Activated CD8-positive, alpha-beta T cell treated with anti-CD3 and anti-CD28 coated beads for 36 hours (primary cell): Measurements from ENCODE around the gene SFRP5. TPM values are rescaled to one million over a fixed set of nuclear protein-coding genes. Genes with fewer than 3 reads are reported as not detected.

Experiments used
- ATAC-seq: fragments of 200-7000 bp; cut with Tn5 transposase; one replicate; pipeline ENCODE4 v1.10.0; 2021; ENCODE audit warnings: mild to moderate bottlenecking, moderate library complexity
- CTCF ChIA-PET: fragments of 350-600 bp; sonication (Branson Sonifier 250); formaldehyde crosslinking; loops from one replicate; lab custom pipeline; 2021; ENCODE audit warnings: antibody characterized with exemption; lab: Charles Lee
- POLR2A ChIA-PET: fragments of 350-600 bp; sonication (Branson Sonifier 250); formaldehyde crosslinking; loops from one replicate; lab custom pipeline; 2021; ENCODE audit warnings: antibody characterized with exemption; lab: Charles Lee
- DNase-seq: peaks from one replicate; pipeline ENCODE4 v3.0.0-alpha.2; 2020
- H3K27ac Mint-ChIP-seq: one replicate; pipeline ENCODE4 v1.8.0; 2021; ENCODE audit warnings: mild to moderate bottlenecking, mixed read lengths
- H3K27me3 Mint-ChIP-seq: one replicate; pipeline ENCODE4 v1.8.0; 2021; ENCODE audit warnings: mixed read lengths
- H3K36me3 Mint-ChIP-seq: one replicate; pipeline ENCODE4 v1.8.0; 2021; ENCODE audit warnings: low read depth, mixed read lengths
- H3K4me1 Mint-ChIP-seq: one replicate; pipeline ENCODE4 v1.8.0; 2021; ENCODE audit warnings: low read depth, mixed read lengths
- H3K4me3 Mint-ChIP-seq: one replicate; pipeline ENCODE4 v1.8.0; 2021; ENCODE audit warnings: mild to moderate bottlenecking, moderate library complexity, mixed read lengths
- H3K9me3 Mint-ChIP-seq: one replicate; pipeline ENCODE4 v1.8.0; 2021; ENCODE audit warnings: mixed read lengths
- CTCF ChIP-seq: fragments of 200-600 bp; IDR thresholded peaks from one replicate; pipeline ENCODE4 v1.8.0; 2022; ENCODE audit warnings: antibody characterized with exemption, mild to moderate bottlenecking
- intact Hi-C: fragments of 100-400 bp; cut with micrococcal nuclease; formaldehyde crosslinking; loops from one replicate; pipeline ENCODE4 v1.10.0; 2022
- total RNA-seq, 2 experiments: library from RNA; stranded (reverse); gene quantifications; one replicate each; pipeline ENCODE4 v1.2.3, GENCODE V29; 2021

SFRP5 gene
- total RNA-seq, 2 experiments from 2014 or later = 0.60 to 0.74 TPM

GRCh38 chr10:97732052-97732359, 39.8 kb downstream of the SFRP5 start:
- Mint-ChIP-seq H3K4me1 (peaks cover 10% of the 10 kb centered on the region), H3K27ac (no peak overlapping the region), H3K27me3 (peaks cover 3% of the 10 kb centered on the region), H3K4me3 (no peak overlapping the region), H3K36me3 (peaks cover 2% of the 10 kb centered on the region), H3K9me3 (peaks cover 3% of the 10 kb centered on the region)
- ChIA-PET POLR2A (no interaction called here), CTCF (interaction anchor here (0.8 to 15.2 kb wide), 12 partner anchors 9 to 157 kb away, joined by 3 to 537 read pairs (median 6); partner anchors contain the start of genes AVPI1 and MARVELD1)
- DNase-seq (no peak), ATAC-seq (no peak)
- intact Hi-C loops = no loop called here
- TF ChIP-seq CTCF = no peak

GRCh38 chr10:97731346-97732051, 40.3 kb downstream of the SFRP5 start:
- no peak overlapping the region for H3K4me3 Mint-ChIP-seq
- no peak overlapping the region for H3K27ac Mint-ChIP-seq
- TF ChIP-seq CTCF = peak; percentile 86
- ChIA-PET CTCF (interaction anchor here (0.7 to 15.2 kb wide), 17 partner anchors 8 to 157 kb away, joined by 3 to 537 read pairs (median 5); partner anchors contain the start of genes AVPI1 and MARVELD1), POLR2A (no interaction called here)
- intact Hi-C loops = loop anchor here (2.0 kb wide), 2 partner anchors 23 to 55 kb away; no protein-coding TSS in a partner anchor
- H3K27me3 Mint-ChIP-seq = peaks cover 3% of the 10 kb centered on the region
- H3K9me3 Mint-ChIP-seq = peaks cover 3% of the 10 kb centered on the region
- DNase-seq (peak; percentile 69), ATAC-seq (peak; percentile 58)
- peaks cover 6% of the 10 kb centered on the region for H3K4me1 Mint-ChIP-seq
- H3K36me3 Mint-ChIP-seq = no peaks in the 10 kb centered on the region

- POLR2A ChIA-PET = no interaction called here
- CTCF ChIA-PET = interaction anchor here (15.2 kb wide), 1 partner anchor 18 kb away, joined by 537 read pairs; the partner anchor contains the start of gene MARVELD1
- no peak overlapping the region for H3K4me3 Mint-ChIP-seq
- H3K4me1 Mint-ChIP-seq = no peaks in the 10 kb centered on the region
- no peak for TF ChIP-seq CTCF
- ATAC-seq (no peak), DNase-seq (no peak)
- H3K36me3 Mint-ChIP-seq = no peaks in the 10 kb centered on the region
- H3K27me3 Mint-ChIP-seq = peaks cover 3% of the 10 kb centered on the region
- no peaks in the 10 kb centered on the region for H3K9me3 Mint-ChIP-seq
- intact Hi-C loops = no loop called here
- no peak overlapping the region for H3K27ac Mint-ChIP-seq
Measured at GRCh38 chr10:97729014-97729413, 42.8 kb downstream of the SFRP5 start.

GRCh38 chr10:97726636-97727178, 45.1 kb downstream of the SFRP5 start:
- Mint-ChIP-seq H3K36me3 (no peaks in the 10 kb centered on the region), H3K4me1 (no peaks in the 10 kb centered on the region), H3K4me3 (no peak overlapping the region), H3K27me3 (peaks cover 3% of the 10 kb centered on the region), H3K27ac (no peak overlapping the region), H3K9me3 (no peaks in the 10 kb centered on the region)
- ChIA-PET POLR2A (interaction anchor here (1.4 to 5.0 kb wide), 2 partner anchors 10 to 12 kb away, joined by 4 to 19 read pairs; partner anchors contain the start of genes MARVELD1 and ZFYVE27), CTCF (interaction anchor here (1.5 to 15.2 kb wide), 3 partner anchors 9 to 50 kb away, joined by 8 to 537 read pairs (median 12); partner anchors contain the start of genes MARVELD1 and ZFYVE27)
- DNase-seq (no peak), ATAC-seq (peak; percentile 20)
- intact Hi-C loops = no loop called here
- TF ChIP-seq CTCF = no peak
